ENCODE data around the gene OBSCN. TPM values are rescaled to one million over a fixed set of nuclear protein-coding genes. Genes with fewer than 3 reads are reported as not detected.

OBSCN gene
- total RNA-seq, 2 experiments from 2014 or later: 80.8 to 82.2 TPM

DNA sequence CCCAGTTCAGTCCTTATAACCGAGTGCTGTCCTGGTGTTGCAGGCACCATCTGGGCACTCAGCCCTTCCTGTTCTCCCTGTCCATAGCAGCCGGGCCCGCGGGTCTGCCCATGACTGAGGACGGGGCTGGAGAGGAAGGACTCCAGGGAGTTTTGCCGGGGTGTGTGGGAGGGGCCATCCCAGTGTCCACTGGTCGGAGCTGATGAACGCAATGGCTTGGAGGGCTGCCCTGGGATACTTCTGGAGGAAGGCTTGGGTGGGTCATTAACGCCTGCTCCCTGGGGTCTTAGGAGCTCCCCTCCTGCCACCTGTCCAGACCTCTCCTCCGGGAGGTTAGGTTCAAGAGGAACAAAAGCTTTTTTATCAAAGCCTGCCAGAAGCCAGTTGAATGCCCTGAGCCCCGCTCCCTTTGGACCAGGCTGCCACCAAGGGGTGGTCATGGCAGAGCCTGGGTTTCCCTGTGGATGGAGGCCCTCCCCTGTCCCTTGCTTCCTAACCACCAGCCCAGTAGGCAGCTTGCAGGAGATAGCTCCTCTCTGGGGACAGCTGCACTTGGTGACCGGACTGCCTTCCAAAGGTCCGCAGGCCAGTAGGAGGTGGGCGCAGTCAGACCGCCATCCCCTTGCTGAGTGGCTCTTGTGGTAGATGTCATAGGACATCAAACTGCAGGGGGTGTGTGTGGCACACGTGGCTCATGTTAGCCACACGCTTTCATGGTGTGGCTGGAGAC is 137.5 kb downstream of the OBSCN start:
- POLR2A ChIA-PET: no interaction called here

DNA sequence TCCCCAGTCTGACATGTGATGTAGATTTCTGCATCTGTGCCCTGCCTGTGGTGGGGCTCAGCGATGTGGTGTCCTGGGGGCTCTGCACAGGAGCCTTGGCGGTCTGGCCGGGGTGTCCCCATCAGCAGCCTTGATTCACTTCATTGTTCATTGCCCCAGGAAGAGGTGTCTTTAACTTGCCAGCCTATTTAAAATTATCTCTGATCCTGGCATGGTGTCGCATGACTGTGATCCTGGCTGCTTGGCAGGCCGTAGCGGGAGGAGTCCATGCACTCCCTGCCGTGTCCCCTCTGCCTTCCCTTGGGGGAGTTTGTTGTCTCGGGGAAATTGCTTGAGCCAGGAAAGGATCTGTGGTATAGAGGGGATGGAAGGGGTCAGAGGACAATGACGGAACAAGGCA is 138.9 kb downstream of the OBSCN start:
- no peak overlapping the region for H3K4me3 ChIP-seq (ENCODE audit: low read length)
- ChIA-PET CTCF (no interaction called here), POLR2A (no interaction called here)
- H3K4me1 ChIP-seq (ENCODE audit: insufficient read depth, low read length): no peaks in the 10 kb centered on the region
- Mint-ChIP-seq H3K27ac (no peak overlapping the region), H3K4me1 (ENCODE audit: low read depth) (no peaks in the 10 kb centered on the region), H3K4me3 (no peak overlapping the region), H3K27me3 (no peaks in the 10 kb centered on the region), H3K36me3 (ENCODE audit: low read depth) (peaks cover 33% of the 10 kb centered on the region), H3K9me3 (peaks cover 3% of the 10 kb centered on the region)
- TF ChIP-seq, protein P1, sequence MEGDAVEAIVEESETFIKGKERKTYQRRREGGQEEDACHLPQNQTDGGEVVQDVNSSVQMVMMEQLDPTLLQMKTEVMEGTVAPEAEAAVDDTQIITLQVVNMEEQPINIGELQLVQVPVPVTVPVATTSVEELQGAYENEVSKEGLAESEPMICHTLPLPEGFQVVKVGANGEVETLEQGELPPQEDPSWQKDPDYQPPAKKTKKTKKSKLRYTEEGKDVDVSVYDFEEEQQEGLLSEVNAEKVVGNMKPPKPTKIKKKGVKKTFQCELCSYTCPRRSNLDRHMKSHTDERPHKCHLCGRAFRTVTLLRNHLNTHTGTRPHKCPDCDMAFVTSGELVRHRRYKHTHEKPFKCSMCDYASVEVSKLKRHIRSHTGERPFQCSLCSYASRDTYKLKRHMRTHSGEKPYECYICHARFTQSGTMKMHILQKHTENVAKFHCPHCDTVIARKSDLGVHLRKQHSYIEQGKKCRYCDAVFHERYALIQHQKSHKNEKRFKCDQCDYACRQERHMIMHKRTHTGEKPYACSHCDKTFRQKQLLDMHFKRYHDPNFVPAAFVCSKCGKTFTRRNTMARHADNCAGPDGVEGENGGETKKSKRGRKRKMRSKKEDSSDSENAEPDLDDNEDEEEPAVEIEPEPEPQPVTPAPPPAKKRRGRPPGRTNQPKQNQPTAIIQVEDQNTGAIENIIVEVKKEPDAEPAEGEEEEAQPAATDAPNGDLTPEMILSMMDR (IDR thresholded peaks at IDR 0.05): no peak
- no peaks in the 10 kb centered on the region for H3K27me3 ChIP-seq (ENCODE audit: control insufficient read depth in 1 of 2, insufficient read depth in 2 of 2, low read length in 2 of 2)
- no peak overlapping the region for H3K27ac ChIP-seq (ENCODE audit: low read depth in 1 of 2, low read length in 2 of 2)
- H3K9me3 ChIP-seq (ENCODE audit: control insufficient read depth in 1 of 2, insufficient read depth in 1 of 2, low read length in 2 of 2): peaks cover 7 to 24% of the 10 kb centered on the region in 2 experiments
- H3K36me3 ChIP-seq (ENCODE audit: insufficient read depth, low read length): no peaks in the 10 kb centered on the region
- intact Hi-C loops (cut with DNase I, micrococcal nuclease): no loop called here
- DNase-seq (no peak), ATAC-seq (ENCODE audit: poor library complexity) (no peak)

More for the DNA sequence above, 137.5 kb downstream of the OBSCN start:
- H3K27me3 ChIP-seq (ENCODE audit: control insufficient read depth in 1 of 2, insufficient read depth in 2 of 2, low read length in 2 of 2): no peaks in the 10 kb centered on the region
- H3K36me3 Mint-ChIP-seq (ENCODE audit: low read depth): peaks cover 31% of the 10 kb centered on the region
- TF ChIP-seq, protein P1 (IDR thresholded peaks at IDR 0.05): no peak
- H3K9me3 Mint-ChIP-seq: peaks cover 3% of the 10 kb centered on the region
- no peak overlapping the region for H3K4me3 ChIP-seq (ENCODE audit: low read length)
- intact Hi-C loops (cut with DNase I, micrococcal nuclease): no loop called here
- peaks cover 7 to 24% of the 10 kb centered on the region in 2 experiments for H3K9me3 ChIP-seq (ENCODE audit: control insufficient read depth in 1 of 2, insufficient read depth in 1 of 2, low read length in 2 of 2)
- H3K27me3 Mint-ChIP-seq: no peaks in the 10 kb centered on the region
- no peak overlapping the region for H3K4me3 Mint-ChIP-seq
- no peaks in the 10 kb centered on the region for H3K4me1 ChIP-seq (ENCODE audit: insufficient read depth, low read length)
- CTCF ChIA-PET: no interaction called here
- no peaks in the 10 kb centered on the region for H3K36me3 ChIP-seq (ENCODE audit: insufficient read depth, low read length)
- no peak for ATAC-seq (ENCODE audit: poor library complexity)
- H3K27ac Mint-ChIP-seq: no peak overlapping the region
- no peak overlapping the region for H3K27ac ChIP-seq (ENCODE audit: low read depth in 1 of 2, low read length in 2 of 2)
- peak in 1 of 14 experiments; percentile 30 for DNase-seq
- H3K4me1 Mint-ChIP-seq (ENCODE audit: low read depth): no peaks in the 10 kb centered on the region

DNA sequence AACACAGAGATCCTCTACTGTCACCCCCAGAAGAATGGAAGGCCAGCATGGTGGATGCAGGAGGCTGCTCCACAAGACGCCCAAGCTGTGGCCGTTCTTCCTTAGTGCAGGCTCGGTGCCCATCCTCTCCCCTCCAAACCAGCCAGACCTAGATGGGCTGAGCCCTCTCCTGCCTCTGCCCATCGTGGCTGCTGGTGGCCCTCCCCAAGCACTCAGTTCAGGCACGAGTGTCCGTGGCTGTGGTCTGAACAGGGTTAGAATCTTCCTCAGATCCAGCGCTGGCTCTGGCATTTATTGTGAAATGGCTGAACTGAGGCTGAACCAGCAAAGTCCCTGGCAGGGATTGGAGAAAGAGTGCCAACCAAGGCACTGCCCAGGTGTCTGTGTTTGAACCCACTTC is 139.3 kb downstream of the OBSCN start:
- Histone ChIP-seq H3K4me3 (ENCODE audit: low read length) (no peak overlapping the region), H3K9me3 (ENCODE audit: control insufficient read depth in 1 of 2, insufficient read depth in 1 of 2, low read length in 2 of 2) (peaks cover 7 to 24% of the 10 kb centered on the region in 2 experiments), H3K4me1 (ENCODE audit: insufficient read depth, low read length) (no peaks in the 10 kb centered on the region), H3K36me3 (ENCODE audit: insufficient read depth, low read length) (no peaks in the 10 kb centered on the region), H3K27ac (ENCODE audit: low read depth in 1 of 2, low read length in 2 of 2) (no peak overlapping the region), H3K27me3 (ENCODE audit: control insufficient read depth in 1 of 2, insufficient read depth in 2 of 2, low read length in 2 of 2) (no peaks in the 10 kb centered on the region)
- H3K27me3 Mint-ChIP-seq: no peaks in the 10 kb centered on the region
- ChIA-PET POLR2A (no interaction called here), CTCF (no interaction called here)
- peaks cover 31% of the 10 kb centered on the region for H3K36me3 Mint-ChIP-seq (ENCODE audit: low read depth)
- H3K9me3 Mint-ChIP-seq: peaks cover 3% of the 10 kb centered on the region
- TF ChIP-seq, protein P1 (IDR thresholded peaks at IDR 0.05): no peak
- intact Hi-C loops (cut with DNase I, micrococcal nuclease): no loop called here
- no peak for ATAC-seq (ENCODE audit: poor library complexity)
- no peak overlapping the region for H3K4me3 Mint-ChIP-seq
- peak in 2 of 14 experiments; percentile 3 to 27 for DNase-seq
- no peak overlapping the region for H3K27ac Mint-ChIP-seq
- H3K4me1 Mint-ChIP-seq (ENCODE audit: low read depth): no peaks in the 10 kb centered on the region
